ENCODE measurements around the gene TNIP2.

The TNIP2 gene

GRCh38 chr4:2755821-2756690, at the start of gene TNIP2:
TSS of gene TNIP2 (minus strand) at chr4:2756336. CDS start at chr4:2756289, 47 bp downstream.
- peak; percentile 71 for DNase-seq

- no peak for DNase-seq
These were observed 48.9 kb upstream of the TNIP2 start for GRCh38 chr4:2804973-2805501.

- DNase-seq, result no peak
These were observed 48.4 kb upstream of the TNIP2 start for GRCh38 chr4:2804449-2804972.

- DNase-seq, result peak; percentile 36
These were observed 47.7 kb upstream of the TNIP2 start for GRCh38 chr4:2803624-2804448.

- DNase-seq, result no peak
These were observed 46.7 kb upstream of the TNIP2 start for GRCh38 chr4:2802618-2803531.

- DNase-seq, result peak; percentile 26
These were observed 44.8 kb upstream of the TNIP2 start for GRCh38 chr4:2800691-2801596.

GRCh38 chr4:2799971-2800690, 44.0 kb upstream of the TNIP2 start:
- no peak for DNase-seq

GRCh38 chr4:2799224-2799911, 43.2 kb upstream of the TNIP2 start:
- DNase-seq, result no peak

- peak; percentile 66 for DNase-seq
These were observed 42.5 kb upstream of the TNIP2 start for GRCh38 chr4:2798399-2799223.

GRCh38 chr4:2797545-2798305, 41.6 kb upstream of the TNIP2 start:
- peak; percentile 87 for DNase-seq

GRCh38 chr4:2796849-2797544, 40.9 kb upstream of the TNIP2 start:
- no peak for DNase-seq

GRCh38 chr4:2795893-2796848, 40.0 kb upstream of the TNIP2 start:
- DNase-seq, result peak; percentile 56

- DNase-seq, result no peak
These were observed 39.3 kb upstream of the TNIP2 start for GRCh38 chr4:2795300-2795892.

GRCh38 chr4:2794486-2795299, 38.6 kb upstream of the TNIP2 start:
- peak; percentile 92 for DNase-seq
